Testis (tissue), 2 donors: Measurements from ENCODE around the gene RRP36.

ENCODE experiments used
- POLR2A ChIP-seq: fragments of 450-650 bp; IDR thresholded peaks from one replicate; pipeline ENCODE4 v1.6.1; 2017; ENCODE audit warnings: antibody characterized with exemption, mild to moderate bottlenecking, moderate library complexity
- TF ChIP-seq, protein P1 (sequence below), 3 experiments: fragments of 450-650 bp in 2 of 3; fragments of 200-600 bp in 1 of 3; sonication (generic) in 1 of 3; IDR thresholded peaks; one replicate each; pipeline ENCODE4 v1.5.1; 2016 to 2019; ENCODE audit warnings: antibody characterized with exemption in 3 of 3, mild to moderate bottlenecking in 2 of 3, moderate library complexity in 1 of 3

DNA sequence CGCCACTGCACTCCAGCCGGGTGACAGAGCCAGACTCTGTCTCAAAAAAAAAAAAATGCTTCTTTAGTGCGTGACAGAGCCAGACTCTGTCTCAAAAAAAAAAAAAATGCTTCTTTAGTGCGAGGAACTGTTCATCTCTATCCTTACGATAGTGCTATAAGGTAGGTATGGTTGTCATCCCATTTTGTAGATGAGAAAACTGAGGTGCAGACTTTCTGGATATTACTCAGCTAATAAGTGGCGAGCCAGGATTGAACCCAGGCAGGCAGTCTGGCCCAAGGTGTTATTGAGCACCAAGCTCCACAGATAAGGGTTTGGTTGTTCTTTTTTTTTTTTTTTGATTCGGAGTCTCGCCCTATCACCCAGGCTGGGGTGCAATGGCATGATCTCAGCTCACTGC, 19.6 kb upstream of the RRP36 start:
- TF ChIP-seq, protein P1, sequence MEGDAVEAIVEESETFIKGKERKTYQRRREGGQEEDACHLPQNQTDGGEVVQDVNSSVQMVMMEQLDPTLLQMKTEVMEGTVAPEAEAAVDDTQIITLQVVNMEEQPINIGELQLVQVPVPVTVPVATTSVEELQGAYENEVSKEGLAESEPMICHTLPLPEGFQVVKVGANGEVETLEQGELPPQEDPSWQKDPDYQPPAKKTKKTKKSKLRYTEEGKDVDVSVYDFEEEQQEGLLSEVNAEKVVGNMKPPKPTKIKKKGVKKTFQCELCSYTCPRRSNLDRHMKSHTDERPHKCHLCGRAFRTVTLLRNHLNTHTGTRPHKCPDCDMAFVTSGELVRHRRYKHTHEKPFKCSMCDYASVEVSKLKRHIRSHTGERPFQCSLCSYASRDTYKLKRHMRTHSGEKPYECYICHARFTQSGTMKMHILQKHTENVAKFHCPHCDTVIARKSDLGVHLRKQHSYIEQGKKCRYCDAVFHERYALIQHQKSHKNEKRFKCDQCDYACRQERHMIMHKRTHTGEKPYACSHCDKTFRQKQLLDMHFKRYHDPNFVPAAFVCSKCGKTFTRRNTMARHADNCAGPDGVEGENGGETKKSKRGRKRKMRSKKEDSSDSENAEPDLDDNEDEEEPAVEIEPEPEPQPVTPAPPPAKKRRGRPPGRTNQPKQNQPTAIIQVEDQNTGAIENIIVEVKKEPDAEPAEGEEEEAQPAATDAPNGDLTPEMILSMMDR (IDR thresholded peaks at IDR 0.05): no peak
- no peak for TF ChIP-seq POLR2A
